Gastrocnemius medialis (tissue), 4 donors: ENCODE results near the gene GALNS. TPM values are rescaled to one million over a fixed set of nuclear protein-coding genes. Genes with fewer than 3 reads are reported as not detected.

Source experiments
- ATAC-seq, 2 donors: fragments of 150-250 bp; one replicate each; pipeline ENCODE4 v1.9.1; 2016
- DNase-seq, 2 donors: peaks; one replicate each; pipeline ENCODE4 v3.0.0-alpha.2; 2019
- H3K27ac ChIP-seq, 4 donors: fragments of 200-600 bp; sonication (generic); 1 replicate in 1 of 4; 2 replicates in 3 of 4; pipeline ENCODE4 v1.5.1; 2016 to 2018; ENCODE audit warnings: mild to moderate bottlenecking in 2 of 4, moderate library complexity in 1 of 4
- H3K27me3 ChIP-seq, 3 donors: fragments of 200-600 bp; sonication (generic) in 2 of 3; 1 replicate in 1 of 3; 2 replicates in 2 of 3; pipeline versions ENCODE4 v1.5.1 to v1.6.0; 2016 to 2019; ENCODE audit warnings: mild to moderate bottlenecking in 1 of 3, moderate library complexity in 1 of 3
- H3K36me3 ChIP-seq, 2 donors: fragments of 200-600 bp; sonication (generic) in 1 of 2; one replicate each; pipeline ENCODE4 v1.5.1; 2017 to 2018
- H3K4me1 ChIP-seq, 2 donors: fragments of 200-600 bp; sonication (generic) in 1 of 2; one replicate each; pipeline ENCODE4 v1.5.1; 2016 to 2017; ENCODE audit warnings: mild to moderate bottlenecking in 2 of 2
- H3K4me3 ChIP-seq, 4 donors: fragments of 200-600 bp; sonication (generic) in 3 of 4; 1 replicate in 1 of 4; 2 replicates in 3 of 4; pipeline ENCODE4 v1.5.1; 2016 to 2019; ENCODE audit warnings: mild to moderate bottlenecking in 2 of 4
- H3K9me3 ChIP-seq, 3 donors: fragments of 200-600 bp; sonication (generic) in 2 of 3; 1 replicate in 1 of 3; 2 replicates in 2 of 3; pipeline ENCODE4 v1.5.1; 2016 to 2019
- CTCF ChIP-seq, 5 experiments: fragments of 450-650 bp in 3 of 5; fragments of 200-600 bp in 2 of 5; sonication (generic) in 2 of 5; IDR thresholded peaks in 4 of 5; conservative IDR thresholded peaks in 1 of 5; 1 replicate in 4 of 5; 2 replicates in 1 of 5; pipeline ENCODE4 v1.5.1; 2016 to 2019; ENCODE audit warnings: antibody characterized with exemption in 5 of 5, mild to moderate bottlenecking in 3 of 5, moderate library complexity in 3 of 5
- POLR2A ChIP-seq, 2 donors: fragments of 450-650 bp; IDR thresholded peaks; one replicate each; pipeline ENCODE4 v1.6.1; 2017; ENCODE audit warnings: antibody characterized with exemption in 2 of 2, mild to moderate bottlenecking in 2 of 2, moderate library complexity in 2 of 2
- in situ Hi-C, 4 donors: fragments of 200-750 bp; cut with MboI; loops; one replicate each; pipeline versions ENCODE4 v1.15.0 to v1.8.0; 2017; ENCODE audit warnings: low sequenced_read_pairs in 4 of 4
- intact Hi-C: fragments of 100-400 bp; cut with DNase I; formaldehyde crosslinking; loops from one replicate; pipeline ENCODE4 v1.15.1; 2023; ENCODE audit warnings: low total_unique reads
- total RNA-seq, 4 donors: library from RNA; depleted of rRNA; stranded (reverse); fragments of >200 nt; gene quantifications; one replicate each; pipeline versions ENCODE4 v1.1.0 to v1.2.3, GENCODE V29; 2016

The GALNS gene
- total RNA-seq, 4 donors from 2014 or later, result 8.8 to 14.7 (median 10.0) TPM

- in situ Hi-C loops, result no loop called here
- H3K4me3 ChIP-seq, result no peak overlapping the region
- H3K36me3 ChIP-seq, result peaks cover 0 to 19% of the 10 kb centered on the region in 2 donors
- intact Hi-C loops, result no loop called here
- no peaks in the 10 kb centered on the region for H3K4me1 ChIP-seq
- H3K9me3 ChIP-seq, result no peaks in the 10 kb centered on the region
- no peak overlapping the region for H3K27ac ChIP-seq
- no peaks in the 10 kb centered on the region for H3K27me3 ChIP-seq
- TF ChIP-seq POLR2A (IDR thresholded peaks at IDR 0.05) (no peak), CTCF (IDR thresholded peaks at IDR 0.05 in 4 of 5, conservative IDR thresholded peaks at IDR 0.05 in 1 of 5) (no peak)
- DNase-seq, result no peak
- ATAC-seq, result no peak
Measured at GRCh38 chr16:88838566-88838965, 18.2 kb downstream of the GALNS start.

- intact Hi-C loops (no loop called here), in situ Hi-C loops (no loop called here)
- ATAC-seq (no peak), DNase-seq (no peak)
- Histone ChIP-seq H3K4me3 (no peak overlapping the region), H3K27me3 (no peaks in the 10 kb centered on the region), H3K27ac (no peak overlapping the region), H3K4me1 (no peaks in the 10 kb centered on the region), H3K36me3 (peaks cover 0 to 19% of the 10 kb centered on the region in 2 donors), H3K9me3 (no peaks in the 10 kb centered on the region)
- TF ChIP-seq CTCF (IDR thresholded peaks at IDR 0.05 in 4 of 5, conservative IDR thresholded peaks at IDR 0.05 in 1 of 5) (no peak), POLR2A (IDR thresholded peaks at IDR 0.05) (no peak)
Measured at GRCh38 chr16:88837806-88838205, 18.9 kb downstream of the GALNS start.

GRCh38 chr16:88836791-88837190 lies 20.0 kb downstream of the GALNS start:
- Histone ChIP-seq H3K36me3 (peaks cover 0 to 19% of the 10 kb centered on the region in 2 donors), H3K27me3 (no peaks in the 10 kb centered on the region), H3K27ac (no peak overlapping the region), H3K4me1 (no peaks in the 10 kb centered on the region), H3K9me3 (no peaks in the 10 kb centered on the region), H3K4me3 (no peak overlapping the region)
- in situ Hi-C loops (no loop called here), intact Hi-C loops (no loop called here)
- no peak for DNase-seq
- TF ChIP-seq POLR2A (IDR thresholded peaks at IDR 0.05), result no peak
- TF ChIP-seq CTCF (IDR thresholded peaks at IDR 0.05 in 4 of 5, conservative IDR thresholded peaks at IDR 0.05 in 1 of 5), result no peak
- ATAC-seq, result no peak

GRCh38 chr16:88835818-88836217 lies 20.9 kb downstream of the GALNS start:
- no peaks in the 10 kb centered on the region for H3K4me1 ChIP-seq
- no peak for ATAC-seq

More at GRCh38 chr16:88835818-88836217, 20.9 kb downstream of the GALNS start:
- in situ Hi-C loops (no loop called here), intact Hi-C loops (no loop called here)
- Histone ChIP-seq H3K27me3 (no peaks in the 10 kb centered on the region), H3K36me3 (peaks cover 0 to 19% of the 10 kb centered on the region in 2 donors), H3K9me3 (no peaks in the 10 kb centered on the region), H3K4me3 (no peak overlapping the region), H3K27ac (no peak overlapping the region)
- no peak for DNase-seq
- TF ChIP-seq CTCF (IDR thresholded peaks at IDR 0.05 in 4 of 5, conservative IDR thresholded peaks at IDR 0.05 in 1 of 5) (no peak), POLR2A (IDR thresholded peaks at IDR 0.05) (no peak)
